ENCODE measurements around the gene SEC24D.

The SEC24D gene

GRCh38 chr4:118749347-118749988, 86.5 kb downstream of the SEC24D start:
- no peak overlapping the region for H3K4me3 ChIP-seq (ENCODE audit: low read length)
- H3K9me3 ChIP-seq (ENCODE audit: control insufficient read depth, insufficient read depth, low read length): no peaks in the 10 kb centered on the region
- no peaks in the 10 kb centered on the region for H3K79me2 ChIP-seq (ENCODE audit: control insufficient read depth, low read length)
- 0 out of 2 replicates have a peak, but pooled peaks cover 2% of the 10 kb centered on the region for H3F3A ChIP-seq (ENCODE audit: control insufficient read depth, insufficient read depth)
- H3K9me2 ChIP-seq (replicated peaks; ENCODE audit: control insufficient read depth, low read length): no peaks in the 10 kb centered on the region
- peaks cover 25% of the 10 kb centered on the region for H3K36me3 ChIP-seq (ENCODE audit: control insufficient read depth, low read length)
- peaks cover 10% of the 10 kb centered on the region for H3K4me1 ChIP-seq (ENCODE audit: control insufficient read depth, low read length)
- no peak overlapping the region for H3K4me2 ChIP-seq (ENCODE audit: low read length)
- no peak overlapping the region for H3K27ac ChIP-seq (ENCODE audit: low read depth, low read length)
- H3K27me3 ChIP-seq (ENCODE audit: control insufficient read depth, low read length): no peaks in the 10 kb centered on the region
- TF ChIP-seq EZH2phosphoT487 (IDR thresholded peaks at IDR 0.05; ENCODE audit: borderline replicate concordance, low read length) (no peak), CTCF (IDR thresholded peaks at IDR 0.05; ENCODE audit: low read depth, low read length, poor library complexity, severe bottlenecking) (no peak)
- no peaks in the 10 kb centered on the region for H4K20me1 ChIP-seq (ENCODE audit: control insufficient read depth, insufficient read depth, low read depth, low read length)

GRCh38 chr4:118746251-118746919, 89.5 kb downstream of the SEC24D start:
- TF ChIP-seq EZH2phosphoT487 (IDR thresholded peaks at IDR 0.05; ENCODE audit: borderline replicate concordance, low read length) (no peak), CTCF (IDR thresholded peaks at IDR 0.05; ENCODE audit: low read depth, low read length, poor library complexity, severe bottlenecking) (no peak)
- Histone ChIP-seq H3K4me2 (ENCODE audit: low read length) (no peak overlapping the region), H3K36me3 (ENCODE audit: control insufficient read depth, low read length) (peaks cover 14% of the 10 kb centered on the region), H3K27ac (ENCODE audit: low read depth, low read length) (no peak overlapping the region), H3F3A (ENCODE audit: control insufficient read depth, insufficient read depth) (peaks cover 2% of the 10 kb centered on the region; the same call in 1 of the 2 replicates), H3K4me1 (ENCODE audit: control insufficient read depth, low read length) (peaks cover 3% of the 10 kb centered on the region; the same call in 1 of the 2 replicates), H3K79me2 (ENCODE audit: control insufficient read depth, low read length) (no peaks in the 10 kb centered on the region), H3K9me3 (ENCODE audit: control insufficient read depth, insufficient read depth, low read length) (no peaks in the 10 kb centered on the region), H3K27me3 (ENCODE audit: control insufficient read depth, low read length) (no peaks in the 10 kb centered on the region), H4K20me1 (ENCODE audit: control insufficient read depth, insufficient read depth, low read depth, low read length) (no peaks in the 10 kb centered on the region), H3K9me2 (replicated peaks; ENCODE audit: control insufficient read depth, low read length) (no peaks in the 10 kb centered on the region), H3K4me3 (ENCODE audit: low read length) (no peak overlapping the region)

GRCh38 chr4:118745357-118745756, 90.6 kb downstream of the SEC24D start:
- Histone ChIP-seq H3K9me3 (ENCODE audit: control insufficient read depth, insufficient read depth, low read length) (no peaks in the 10 kb centered on the region), H3F3A (ENCODE audit: control insufficient read depth, insufficient read depth) (no peaks in the 10 kb centered on the region; the same call in 1 of the 2 replicates), H3K79me2 (ENCODE audit: control insufficient read depth, low read length) (no peaks in the 10 kb centered on the region), H3K9me2 (replicated peaks; ENCODE audit: control insufficient read depth, low read length) (no peaks in the 10 kb centered on the region), H4K20me1 (ENCODE audit: control insufficient read depth, insufficient read depth, low read depth, low read length) (no peaks in the 10 kb centered on the region), H3K27ac (ENCODE audit: low read depth, low read length) (no peak overlapping the region), H3K4me2 (ENCODE audit: low read length) (no peak overlapping the region), H3K27me3 (ENCODE audit: control insufficient read depth, low read length) (no peaks in the 10 kb centered on the region), H3K36me3 (ENCODE audit: control insufficient read depth, low read length) (peaks cover 14% of the 10 kb centered on the region), H3K4me3 (ENCODE audit: low read length) (no peak overlapping the region), H3K4me1 (ENCODE audit: control insufficient read depth, low read length) (peaks cover 5% of the 10 kb centered on the region; the same call in 1 of the 2 replicates)
- TF ChIP-seq CTCF (IDR thresholded peaks at IDR 0.05; ENCODE audit: low read depth, low read length, poor library complexity, severe bottlenecking) (no peak), EZH2phosphoT487 (IDR thresholded peaks at IDR 0.05; ENCODE audit: borderline replicate concordance, low read length) (no peak)

Measured in DOHH2 (cell line).